Measurements from ENCODE around the gene AKAP6. TPM values are rescaled to one million over a fixed set of nuclear protein-coding genes. Genes with fewer than 3 reads are reported as not detected.
"Not testable (repeated sequence)": the region's sequence is repeated elsewhere in the genome, so short reads cannot be mapped to it uniquely, and the experiment has no call there.

The AKAP6 gene
- total RNA-seq, 1 donor from 2014 or later = 600 TPM

DNA sequence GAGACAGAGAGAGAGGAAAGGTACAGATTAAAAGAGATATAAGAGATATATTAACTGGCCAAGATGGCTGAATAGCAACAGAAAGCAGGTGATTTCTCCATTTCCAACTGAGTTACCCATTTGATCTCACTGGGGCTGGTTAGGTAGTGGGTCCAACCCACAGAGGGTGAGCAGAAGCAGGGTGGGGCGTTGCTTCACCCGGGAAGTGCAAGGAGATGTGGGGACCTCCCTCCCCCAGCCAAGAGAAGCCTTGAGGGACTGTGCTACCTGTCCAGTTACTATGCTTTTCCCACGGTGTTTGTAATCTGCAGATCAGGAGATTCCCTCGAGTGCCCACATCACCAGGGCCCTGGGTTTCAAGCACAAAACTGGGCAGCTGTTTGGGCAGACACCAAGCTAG lies 131.2 kb downstream of the AKAP6 start:
- Mint-ChIP-seq H3K4me3 (ENCODE audit: unreplicated experiment) (no peak overlapping the region), H3K27ac (ENCODE audit: unreplicated experiment) (no peak overlapping the region), H3K36me3 (ENCODE audit: unreplicated experiment) (peaks cover 38% of the 10 kb centered on the region), H3K9me3 (ENCODE audit: unreplicated experiment) (peaks cover 35% of the 10 kb centered on the region), H3K4me1 (ENCODE audit: low read depth, unreplicated experiment) (no peaks in the 10 kb centered on the region), H3K27me3 (ENCODE audit: unreplicated experiment) (peaks cover 16% of the 10 kb centered on the region)
- TF ChIP-seq, protein P1, sequence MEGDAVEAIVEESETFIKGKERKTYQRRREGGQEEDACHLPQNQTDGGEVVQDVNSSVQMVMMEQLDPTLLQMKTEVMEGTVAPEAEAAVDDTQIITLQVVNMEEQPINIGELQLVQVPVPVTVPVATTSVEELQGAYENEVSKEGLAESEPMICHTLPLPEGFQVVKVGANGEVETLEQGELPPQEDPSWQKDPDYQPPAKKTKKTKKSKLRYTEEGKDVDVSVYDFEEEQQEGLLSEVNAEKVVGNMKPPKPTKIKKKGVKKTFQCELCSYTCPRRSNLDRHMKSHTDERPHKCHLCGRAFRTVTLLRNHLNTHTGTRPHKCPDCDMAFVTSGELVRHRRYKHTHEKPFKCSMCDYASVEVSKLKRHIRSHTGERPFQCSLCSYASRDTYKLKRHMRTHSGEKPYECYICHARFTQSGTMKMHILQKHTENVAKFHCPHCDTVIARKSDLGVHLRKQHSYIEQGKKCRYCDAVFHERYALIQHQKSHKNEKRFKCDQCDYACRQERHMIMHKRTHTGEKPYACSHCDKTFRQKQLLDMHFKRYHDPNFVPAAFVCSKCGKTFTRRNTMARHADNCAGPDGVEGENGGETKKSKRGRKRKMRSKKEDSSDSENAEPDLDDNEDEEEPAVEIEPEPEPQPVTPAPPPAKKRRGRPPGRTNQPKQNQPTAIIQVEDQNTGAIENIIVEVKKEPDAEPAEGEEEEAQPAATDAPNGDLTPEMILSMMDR (IDR thresholded peaks at IDR 0.05; ENCODE audit: partially characterized antibody, unreplicated experiment) = no peak
- DNase-seq = no peak

DNA sequence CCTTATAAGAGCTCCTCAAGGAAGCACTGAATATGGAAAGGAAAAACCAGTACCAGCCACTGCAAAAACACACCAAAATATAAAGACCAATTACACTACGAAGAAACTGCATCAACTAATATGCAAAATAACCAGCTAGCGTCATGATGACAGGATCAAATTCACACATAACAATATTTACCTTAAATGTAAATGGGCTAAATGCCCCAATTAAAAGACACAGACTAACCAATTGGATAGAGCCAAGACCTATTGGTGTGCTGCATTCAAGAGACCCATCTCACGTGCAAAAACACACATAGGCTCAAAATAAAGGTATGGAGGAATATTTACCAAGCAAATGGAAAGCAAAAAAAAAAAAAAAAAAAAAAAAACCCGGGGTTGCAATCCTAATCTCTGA lies 133.5 kb downstream of the AKAP6 start:
- Mint-ChIP-seq H3K9me3 (ENCODE audit: unreplicated experiment) (peaks cover 48% of the 10 kb centered on the region), H3K36me3 (ENCODE audit: unreplicated experiment) (peaks cover 43% of the 10 kb centered on the region), H3K27me3 (ENCODE audit: unreplicated experiment) (peaks cover 19% of the 10 kb centered on the region)
- H3K4me1 Mint-ChIP-seq (ENCODE audit: low read depth, unreplicated experiment); H3K4me3 Mint-ChIP-seq (ENCODE audit: unreplicated experiment); DNase-seq; H3K27ac Mint-ChIP-seq (ENCODE audit: unreplicated experiment): not testable (repeated sequence)

DNA sequence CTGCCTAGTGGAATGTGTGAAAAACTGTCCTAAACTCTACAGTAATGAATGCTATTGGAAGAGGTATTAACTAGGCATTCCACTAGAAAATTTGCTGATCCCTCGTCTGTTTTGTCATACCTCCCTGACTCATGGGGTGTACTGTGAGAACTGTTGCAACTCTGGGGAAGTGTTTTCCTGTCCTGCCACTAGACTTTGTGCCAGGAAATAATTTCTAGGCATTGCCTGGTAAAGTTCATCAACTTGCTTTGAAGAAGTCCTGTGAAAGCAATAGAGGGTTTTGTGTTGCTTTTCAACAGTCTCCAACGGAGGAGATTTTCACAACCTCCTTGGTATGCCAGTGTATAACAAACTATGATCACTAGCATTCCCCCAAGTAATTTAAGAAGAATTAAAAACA lies 139.9 kb downstream of the AKAP6 start:
- Mint-ChIP-seq H3K4me1 (ENCODE audit: low read depth, unreplicated experiment) (peaks cover 19% of the 10 kb centered on the region), H3K27me3 (ENCODE audit: unreplicated experiment) (peaks cover 11% of the 10 kb centered on the region), H3K27ac (ENCODE audit: unreplicated experiment) (peak overlapping the region; percentile 34), H3K9me3 (ENCODE audit: unreplicated experiment) (peaks cover 25% of the 10 kb centered on the region), H3K36me3 (ENCODE audit: unreplicated experiment) (peaks cover 15% of the 10 kb centered on the region), H3K4me3 (ENCODE audit: unreplicated experiment) (no peak overlapping the region)
- TF ChIP-seq, protein P1 (IDR thresholded peaks at IDR 0.05; ENCODE audit: partially characterized antibody, unreplicated experiment) = no peak
- no peak for DNase-seq

DNA sequence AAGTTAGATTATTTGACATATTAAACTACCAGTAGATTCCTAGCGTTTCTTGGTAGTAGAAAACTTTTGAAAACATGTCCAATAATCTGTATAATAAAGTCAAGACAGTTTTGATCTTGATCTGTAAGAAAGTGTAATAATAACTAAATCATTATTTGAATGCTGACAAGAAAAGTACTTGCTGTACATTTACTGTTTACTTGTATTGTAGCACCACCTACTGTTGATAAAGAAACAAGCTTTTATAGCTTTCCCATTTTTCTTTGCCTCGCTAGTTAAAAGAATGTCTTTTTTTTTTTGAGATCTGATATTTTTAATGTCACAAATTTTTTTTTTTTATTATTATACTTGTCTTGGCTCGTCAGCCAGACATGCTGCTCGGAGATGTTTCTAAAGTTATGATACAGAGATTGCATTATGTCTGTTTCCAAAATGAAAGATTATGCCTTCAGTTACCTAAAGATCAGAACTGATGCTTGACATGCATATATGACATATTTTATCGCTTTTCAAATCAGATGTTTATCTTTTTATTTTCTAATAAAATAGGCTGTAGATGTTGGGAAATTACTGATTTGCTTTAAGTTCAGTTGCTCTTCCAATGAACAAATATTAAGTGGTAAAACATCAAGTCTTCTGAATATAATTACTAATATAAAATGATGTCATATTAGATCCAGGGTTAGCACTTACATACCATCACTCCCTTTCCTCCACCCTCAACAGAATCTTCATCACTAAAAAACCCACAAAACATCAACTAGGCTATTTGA lies 140.5 kb downstream of the AKAP6 start:
- Mint-ChIP-seq H3K9me3 (ENCODE audit: unreplicated experiment) (peaks cover 24% of the 10 kb centered on the region), H3K4me1 (ENCODE audit: low read depth, unreplicated experiment) (peaks cover 19% of the 10 kb centered on the region)

DNA sequence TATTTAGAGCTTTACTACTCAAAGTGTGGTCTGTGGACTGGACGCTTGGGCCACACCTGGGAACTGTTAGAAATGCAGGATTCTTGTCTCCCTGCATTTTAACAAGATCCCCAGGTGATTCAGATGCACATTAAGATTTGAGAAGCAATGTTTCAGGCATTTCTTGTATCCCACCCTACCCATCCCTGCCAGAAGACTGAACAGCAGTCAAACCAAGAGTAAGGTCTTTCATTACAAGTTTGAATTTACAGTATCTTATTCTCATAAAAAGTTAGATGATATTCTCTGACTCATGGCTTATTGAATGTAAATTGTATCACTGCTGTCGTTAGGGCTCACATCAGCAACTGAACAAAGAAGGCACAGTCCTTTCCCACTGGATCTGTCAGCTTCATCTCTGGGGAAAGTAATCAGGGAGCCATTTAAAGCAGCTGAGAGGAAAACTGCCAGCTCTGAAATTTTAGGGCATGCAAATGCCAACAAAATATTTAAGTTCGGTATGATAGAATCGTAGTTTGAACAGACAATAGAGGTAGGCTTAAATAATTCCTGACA lies 141.1 kb downstream of the AKAP6 start:
- Mint-ChIP-seq H3K9me3 (ENCODE audit: unreplicated experiment) (peaks cover 18% of the 10 kb centered on the region), H3K4me1 (ENCODE audit: low read depth, unreplicated experiment) (peaks cover 19% of the 10 kb centered on the region), H3K27ac (ENCODE audit: unreplicated experiment) (peak overlapping the region; percentile 34), H3K4me3 (ENCODE audit: unreplicated experiment) (peak overlapping the region; percentile 43), H3K36me3 (ENCODE audit: unreplicated experiment) (peaks cover 5% of the 10 kb centered on the region), H3K27me3 (ENCODE audit: unreplicated experiment) (peaks cover 5% of the 10 kb centered on the region)
- DNase-seq = no peak
- TF ChIP-seq, protein P1 (IDR thresholded peaks at IDR 0.05; ENCODE audit: partially characterized antibody, unreplicated experiment) = no peak

More for the DNA sequence above, 140.5 kb downstream of the AKAP6 start:
- TF ChIP-seq, protein P1 (IDR thresholded peaks at IDR 0.05; ENCODE audit: partially characterized antibody, unreplicated experiment) = peak; percentile 31
- peaks cover 12% of the 10 kb centered on the region for H3K36me3 Mint-ChIP-seq (ENCODE audit: unreplicated experiment)
- H3K27me3 Mint-ChIP-seq (ENCODE audit: unreplicated experiment) = peaks cover 11% of the 10 kb centered on the region
- no peak for DNase-seq
- H3K27ac Mint-ChIP-seq (ENCODE audit: unreplicated experiment) = peak overlapping the region; percentile 34
- peak overlapping the region; percentile 43 for H3K4me3 Mint-ChIP-seq (ENCODE audit: unreplicated experiment)

All from glutamatergic neuron (in vitro differentiated cells).